ENCODE data around the gene GRIN2C. TPM values are rescaled to one million over a fixed set of nuclear protein-coding genes. Genes with fewer than 3 reads are reported as not detected.

The GRIN2C gene
- total RNA-seq, 1 donor from 2014 or later = 1.0 TPM

GRCh38 chr17:74853048-74853397, 6.7 kb downstream of the GRIN2C start:
- Histone ChIP-seq H2AFZ (ENCODE audit: low read depth, low read length) (no peak overlapping the region), H3K4me2 (ENCODE audit: low read length) (no peak overlapping the region), H3K4me3 (ENCODE audit: insufficient read depth, low read depth, low read length) (no peak overlapping the region)

GRCh38 chr17:74852237-74853047, 7.2 kb downstream of the GRIN2C start:
- peaks cover 2% of the 10 kb centered on the region for H3K4me1 Mint-ChIP-seq (ENCODE audit: low read depth, unreplicated experiment)
- H3K4me3 Mint-ChIP-seq (ENCODE audit: unreplicated experiment) = no peak overlapping the region
- peaks cover 3% of the 10 kb centered on the region for H3K9me3 ChIP-seq (ENCODE audit: insufficient read depth, low read depth, low read length)
- DNase-seq (ENCODE audit: low read depth) = no peak
- H2AFZ ChIP-seq (ENCODE audit: low read depth, low read length) = no peak overlapping the region
- no peak overlapping the region for H3K27ac Mint-ChIP-seq (ENCODE audit: unreplicated experiment)
- peaks cover 5% of the 10 kb centered on the region for H3K9me3 Mint-ChIP-seq (ENCODE audit: unreplicated experiment)
- no peak overlapping the region for H3K9ac ChIP-seq (ENCODE audit: low read length)
- no peak for FAIRE-seq
- H3K27ac ChIP-seq (ENCODE audit: low read depth, low read length) = no peak overlapping the region
- no peak overlapping the region for H3K4me2 ChIP-seq (ENCODE audit: low read length)
- H3K27me3 ChIP-seq (ENCODE audit: insufficient read depth, low read length) = peaks cover 48% of the 10 kb centered on the region
- H3K4me3 ChIP-seq (ENCODE audit: insufficient read depth, low read depth, low read length) = no peak overlapping the region
- TF ChIP-seq EZH2 (IDR thresholded peaks at IDR 0.05; ENCODE audit: insufficient read depth, low read length) (peak; percentile 68), CTCF (IDR thresholded peaks at IDR 0.05; ENCODE audit: insufficient read depth, low read depth, low read length) (no peak)
- no peaks in the 10 kb centered on the region for H3K4me1 ChIP-seq (ENCODE audit: insufficient read depth, low read length)
- H3K36me3 Mint-ChIP-seq (ENCODE audit: low read depth, unreplicated experiment) = peaks cover 7% of the 10 kb centered on the region
- H4K20me1 ChIP-seq (ENCODE audit: insufficient read depth, low read length) = no peaks in the 10 kb centered on the region
- peaks cover 80% of the 10 kb centered on the region for H3K27me3 Mint-ChIP-seq (ENCODE audit: low read depth, unreplicated experiment)
- H3K79me2 ChIP-seq (ENCODE audit: insufficient read depth, low read length) = no peaks in the 10 kb centered on the region
- H3K36me3 ChIP-seq (ENCODE audit: insufficient read depth, low read length) = no peaks in the 10 kb centered on the region

More at GRCh38 chr17:74853048-74853397, 6.7 kb downstream of the GRIN2C start:
- peaks cover 4% of the 10 kb centered on the region for H3K4me1 Mint-ChIP-seq (ENCODE audit: low read depth, unreplicated experiment)
- Histone ChIP-seq H3K9me3 (ENCODE audit: insufficient read depth, low read depth, low read length) (peaks cover 3% of the 10 kb centered on the region), H3K4me1 (ENCODE audit: insufficient read depth, low read length) (no peaks in the 10 kb centered on the region), H4K20me1 (ENCODE audit: insufficient read depth, low read length) (no peaks in the 10 kb centered on the region), H3K36me3 (ENCODE audit: insufficient read depth, low read length) (no peaks in the 10 kb centered on the region), H3K27ac (ENCODE audit: low read depth, low read length) (no peak overlapping the region), H3K79me2 (ENCODE audit: insufficient read depth, low read length) (no peaks in the 10 kb centered on the region), H3K9ac (ENCODE audit: low read length) (no peak overlapping the region), H3K27me3 (ENCODE audit: insufficient read depth, low read length) (peaks cover 53% of the 10 kb centered on the region)
- TF ChIP-seq EZH2 (IDR thresholded peaks at IDR 0.05; ENCODE audit: insufficient read depth, low read length) (no peak), CTCF (IDR thresholded peaks at IDR 0.05; ENCODE audit: insufficient read depth, low read depth, low read length) (no peak)
- no peak overlapping the region for H3K4me3 Mint-ChIP-seq (ENCODE audit: unreplicated experiment)
- H3K27ac Mint-ChIP-seq (ENCODE audit: unreplicated experiment) = no peak overlapping the region
- peaks cover 82% of the 10 kb centered on the region for H3K27me3 Mint-ChIP-seq (ENCODE audit: low read depth, unreplicated experiment)
- H3K9me3 Mint-ChIP-seq (ENCODE audit: unreplicated experiment) = peaks cover 5% of the 10 kb centered on the region
- FAIRE-seq = no peak
- H3K36me3 Mint-ChIP-seq (ENCODE audit: low read depth, unreplicated experiment) = peaks cover 7% of the 10 kb centered on the region
- no peak for DNase-seq (ENCODE audit: low read depth)
